Kidney epithelial cell (primary cell): Measurements from ENCODE around the gene ZNF827. TPM values are rescaled to one million over a fixed set of nuclear protein-coding genes. Genes with fewer than 3 reads are reported as not detected.

ENCODE experiments used
- DNase-seq: peaks from one replicate; pipeline ENCODE4 v3.0.0-alpha.2; 2010; ENCODE audit warnings: low read depth
- H3K27me3 ChIP-seq: 2 replicates; pipeline ENCODE4 v1.6.0; 2011; ENCODE audit warnings: low read length; ENCODE audit not compliant: control insufficient read depth, insufficient read depth
- H3K36me3 ChIP-seq: 2 replicates; pipeline ENCODE4 v1.5.1; 2011; ENCODE audit warnings: low read length; ENCODE audit not compliant: control insufficient read depth, insufficient read depth
- H3K4me3 ChIP-seq: 2 replicates; pipeline ENCODE4 v1.5.1; 2011; ENCODE audit warnings: low read depth, mild to moderate bottlenecking, control low read depth, low read length
- total RNA-seq: library from RNA; depleted of rRNA; stranded (reverse); fragments of >200 nt; gene quantifications from 2 replicates; pipeline ENCODE4 v1.2.3, GENCODE V29; 2015
- TF ChIP-seq, protein P1 (sequence below): IDR thresholded peaks from 2 replicates; pipeline ENCODE4 v1.5.1; 2011; ENCODE audit warnings: mild to moderate bottlenecking, moderate library complexity, low read length, control low read depth, inconsistent platforms; ENCODE audit not compliant: insufficient read depth, poor library complexity, severe bottlenecking

ZNF827 gene
- total RNA-seq, 1 donor from 2014 or later, result 14.0 TPM

DNA sequence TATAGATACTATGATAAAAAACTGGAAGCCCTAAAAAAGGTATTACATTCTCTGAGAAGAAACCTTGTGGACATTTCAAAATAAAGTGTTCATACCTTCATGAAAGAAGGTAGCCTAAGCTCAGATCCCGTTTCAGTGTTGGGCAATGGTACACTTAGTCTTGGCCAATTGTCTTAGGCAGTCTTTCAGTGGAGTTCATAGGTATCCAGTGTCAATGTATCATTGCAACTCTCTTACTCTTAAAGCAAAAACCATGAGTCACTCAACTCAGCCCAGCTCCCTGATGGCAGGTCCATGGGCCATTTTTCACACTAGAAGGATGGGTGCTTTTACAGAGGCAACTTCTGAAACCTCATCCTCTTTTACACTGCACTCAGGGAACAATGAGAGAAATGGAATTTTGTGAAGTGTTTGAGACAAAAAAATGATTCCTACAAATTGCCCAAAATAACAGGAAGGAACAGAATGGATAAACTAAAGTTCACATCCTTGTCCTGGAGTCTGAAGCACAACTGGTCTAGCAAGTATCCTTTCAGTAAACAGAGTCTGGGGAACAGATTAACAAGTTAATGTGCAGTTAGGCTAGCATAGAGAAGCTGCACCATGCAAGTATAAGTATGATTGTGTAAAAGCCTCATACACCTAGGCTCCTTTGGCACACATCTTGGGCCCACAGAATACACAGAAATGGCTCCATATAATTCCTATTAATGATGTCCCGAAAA is 7.0 kb upstream of the ZNF827 start:
- Histone ChIP-seq H3K36me3 (no peaks in the 10 kb centered on the region), H3K4me3 (no peak overlapping the region), H3K27me3 (no peaks in the 10 kb centered on the region)
- DNase-seq, result no peak
- TF ChIP-seq, protein P1, sequence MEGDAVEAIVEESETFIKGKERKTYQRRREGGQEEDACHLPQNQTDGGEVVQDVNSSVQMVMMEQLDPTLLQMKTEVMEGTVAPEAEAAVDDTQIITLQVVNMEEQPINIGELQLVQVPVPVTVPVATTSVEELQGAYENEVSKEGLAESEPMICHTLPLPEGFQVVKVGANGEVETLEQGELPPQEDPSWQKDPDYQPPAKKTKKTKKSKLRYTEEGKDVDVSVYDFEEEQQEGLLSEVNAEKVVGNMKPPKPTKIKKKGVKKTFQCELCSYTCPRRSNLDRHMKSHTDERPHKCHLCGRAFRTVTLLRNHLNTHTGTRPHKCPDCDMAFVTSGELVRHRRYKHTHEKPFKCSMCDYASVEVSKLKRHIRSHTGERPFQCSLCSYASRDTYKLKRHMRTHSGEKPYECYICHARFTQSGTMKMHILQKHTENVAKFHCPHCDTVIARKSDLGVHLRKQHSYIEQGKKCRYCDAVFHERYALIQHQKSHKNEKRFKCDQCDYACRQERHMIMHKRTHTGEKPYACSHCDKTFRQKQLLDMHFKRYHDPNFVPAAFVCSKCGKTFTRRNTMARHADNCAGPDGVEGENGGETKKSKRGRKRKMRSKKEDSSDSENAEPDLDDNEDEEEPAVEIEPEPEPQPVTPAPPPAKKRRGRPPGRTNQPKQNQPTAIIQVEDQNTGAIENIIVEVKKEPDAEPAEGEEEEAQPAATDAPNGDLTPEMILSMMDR, result no peak

- H3K36me3 ChIP-seq, result no peaks in the 10 kb centered on the region
- H3K27me3 ChIP-seq, result no peaks in the 10 kb centered on the region
- TF ChIP-seq, protein P1, result no peak
- H3K4me3 ChIP-seq, result no peak overlapping the region
- DNase-seq, result no peak
These were observed 6.3 kb upstream of the ZNF827 start for GRCh38 chr4:145944886-145945285.

DNA sequence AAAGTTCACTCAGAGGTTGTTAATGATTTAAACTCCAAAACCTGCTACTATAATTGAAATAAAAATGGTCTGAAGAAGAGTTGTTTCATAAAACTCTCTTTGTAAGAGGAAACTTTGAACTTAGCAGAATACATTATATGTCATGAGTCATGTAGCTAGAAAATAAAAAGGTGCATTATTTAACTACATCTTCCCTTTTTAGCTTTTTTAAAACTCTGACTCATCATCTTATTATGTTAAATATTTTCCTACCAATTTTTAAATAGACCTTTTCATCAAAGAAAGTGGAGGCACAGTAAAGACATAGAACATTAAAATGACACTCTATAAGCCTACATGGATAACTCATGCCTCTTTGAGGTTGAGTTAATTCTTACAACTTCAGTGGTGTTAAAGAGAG is 1.2 kb upstream of the ZNF827 start:
- Histone ChIP-seq H3K4me3 (no peak overlapping the region), H3K36me3 (no peaks in the 10 kb centered on the region), H3K27me3 (no peaks in the 10 kb centered on the region)
- no peak for DNase-seq
- TF ChIP-seq, protein P1, result no peak

GRCh38 chr4:145939441-145939750 is 773 bp upstream of the ZNF827 start:
- DNase-seq, result no peak
- Histone ChIP-seq H3K4me3 (no peak overlapping the region), H3K27me3 (no peaks in the 10 kb centered on the region), H3K36me3 (no peaks in the 10 kb centered on the region)
- TF ChIP-seq, protein P1, result no peak

GRCh38 chr4:145937971-145938611 is 532 bp downstream of the ZNF827 start:
- H3K27me3 ChIP-seq, result no peaks in the 10 kb centered on the region
- peak overlapping the region; percentile 63 for H3K4me3 ChIP-seq
- no peak for DNase-seq
- H3K36me3 ChIP-seq, result no peaks in the 10 kb centered on the region
- TF ChIP-seq, protein P1, result no peak
